Stimulated activated CD4-positive, alpha-beta T cell treated with anti-CD3 and anti-CD28 coated beads, Interleukin-4, amount 100 ng/mL, for 48 hours (primary cell): Measurements from ENCODE around the gene LRRC37B.
A peak's percentile ranks its signal among the peaks of the same experiment; 100 is the strongest.
"Not testable (repeated sequence)": the region's sequence is repeated elsewhere in the genome, so short reads cannot be mapped to it uniquely, and the experiment has no call there.

Experiments
- DNase-seq, 2 donors: peaks; one replicate each; pipeline ENCODE4 v3.0.0-alpha.2; 2020; ENCODE audit warnings: low read depth in 2 of 2

Gene LRRC37B

DNA sequence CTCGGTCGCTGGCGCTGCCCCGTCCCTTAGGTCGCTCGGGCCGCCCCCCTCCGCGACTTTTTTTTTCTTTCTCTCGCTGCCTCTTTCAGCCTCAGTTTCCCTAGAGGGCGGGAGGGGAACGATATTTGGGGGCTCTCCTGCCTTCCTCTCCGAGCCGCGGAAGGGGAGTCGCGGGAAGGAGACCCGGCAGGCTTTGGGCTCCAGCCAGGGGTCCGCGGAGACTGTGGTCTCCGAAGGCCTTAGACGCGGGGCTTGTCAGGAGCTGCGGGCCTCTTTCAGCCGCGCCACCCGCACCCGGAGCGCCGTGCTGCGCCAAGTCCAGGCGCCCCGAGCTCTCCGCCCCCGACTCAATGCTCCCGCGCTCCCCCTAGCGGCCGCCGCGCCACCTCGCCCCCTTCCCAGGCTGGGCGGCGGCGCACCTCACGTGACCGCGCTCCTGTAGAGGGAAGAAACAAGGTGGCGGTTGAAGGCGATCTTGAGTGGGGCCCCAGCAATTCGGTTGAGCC is at the start of gene LRRC37B:
Gene LRRC37B (plus strand): TSS at position 427 of the 506 bp plus-strand sequence. CDS start 14,010 bp downstream, outside the sequence.
- DNase-seq: peak; percentile 84 to 88

DNA sequence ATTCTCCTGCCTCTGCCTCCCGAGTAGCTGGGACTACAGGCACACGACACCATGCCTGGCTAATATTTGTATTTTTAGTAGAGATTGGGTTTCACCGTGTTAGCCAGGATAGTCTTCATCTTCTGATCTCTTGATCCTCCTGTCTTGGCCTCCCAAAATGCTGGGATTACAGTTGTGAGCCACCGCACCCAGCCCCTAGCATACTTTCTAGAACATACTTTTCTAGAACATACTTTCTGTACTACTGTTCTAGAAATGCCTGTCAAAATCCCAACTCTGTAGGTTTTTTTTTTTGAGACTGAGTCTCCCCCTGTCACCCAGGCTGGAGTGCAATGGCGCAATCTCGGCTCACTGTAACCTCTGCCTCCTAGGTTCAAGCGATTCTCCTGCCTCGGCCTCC is 43.1 kb upstream of the LRRC37B start:
- DNase-seq: not testable (repeated sequence)

DNA sequence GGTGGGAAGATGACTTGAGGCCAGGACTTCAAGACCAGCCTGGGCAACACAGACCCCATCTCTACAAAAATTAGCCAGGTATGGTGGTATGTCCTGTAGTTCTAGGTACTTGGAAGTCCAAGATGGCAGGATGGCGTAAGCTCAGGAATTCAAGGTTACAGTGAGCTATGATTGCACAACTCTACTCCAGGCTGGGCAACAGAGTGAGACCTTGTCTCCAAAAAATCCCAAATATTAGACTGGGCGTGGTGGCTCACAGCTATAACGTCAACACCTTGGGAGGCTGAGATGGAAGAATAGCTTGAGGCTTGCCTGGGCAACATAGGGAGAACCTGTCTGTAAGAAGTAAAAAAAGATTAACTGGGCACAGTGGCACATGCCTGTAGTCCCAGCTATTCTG is 39.5 kb upstream of the LRRC37B start:
- DNase-seq: no peak

DNA sequence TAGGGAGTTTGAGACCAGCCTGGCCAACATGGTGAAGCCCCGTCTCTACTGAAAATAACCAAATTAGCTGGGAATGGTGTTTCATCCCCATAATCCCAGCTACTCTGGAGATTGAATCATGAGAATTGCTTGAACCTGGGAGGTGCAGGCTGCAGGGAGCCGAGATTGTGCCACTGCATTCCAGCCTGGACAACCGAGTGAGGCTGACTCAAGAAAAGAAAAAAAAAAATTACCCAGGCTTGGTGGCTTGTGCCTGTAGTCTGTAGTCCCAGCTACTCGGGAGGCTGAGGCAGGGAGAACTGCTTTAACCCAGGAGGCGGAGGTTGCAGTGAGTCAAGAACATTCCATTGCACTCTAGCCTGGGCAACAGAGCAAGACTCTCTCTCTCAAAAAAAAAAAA is 36.8 kb upstream of the LRRC37B start:
- not testable (repeated sequence) for DNase-seq

DNA sequence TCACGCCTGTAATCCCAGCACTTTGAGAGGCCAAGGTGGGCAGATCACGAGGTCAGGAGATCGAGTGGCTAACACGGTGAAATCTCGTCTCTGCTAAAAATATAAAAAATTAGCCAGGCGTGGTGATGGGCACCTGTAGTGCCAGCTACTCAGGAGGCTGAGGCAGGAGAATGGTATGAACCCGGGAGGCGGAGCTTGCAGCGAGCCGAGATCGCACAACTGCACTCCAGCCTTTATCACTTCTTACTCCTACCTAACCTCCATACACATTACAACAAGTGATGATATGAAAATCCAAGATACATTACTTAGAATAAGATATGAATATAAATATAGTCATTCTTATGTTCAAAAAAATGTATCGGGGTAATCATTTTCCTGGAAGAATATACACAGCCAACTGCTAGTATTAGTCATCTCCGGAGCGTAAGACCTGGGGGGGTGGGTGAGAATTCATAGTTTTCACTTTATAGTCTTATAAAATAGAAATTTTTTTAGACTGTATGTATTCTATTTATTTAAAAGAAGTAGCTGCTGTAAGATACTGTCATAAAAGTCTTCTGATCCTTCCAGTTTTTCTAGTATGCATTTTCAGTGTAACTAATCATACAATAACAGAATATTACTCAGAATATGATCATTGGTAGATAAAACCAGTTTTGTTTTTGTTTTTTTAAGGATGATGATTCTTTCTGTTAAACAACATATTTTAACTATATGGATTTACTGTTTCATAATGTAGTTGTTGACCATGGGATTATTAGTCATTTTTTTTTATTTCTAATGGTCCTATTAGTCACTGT is 32.7 kb upstream of the LRRC37B start:
- DNase-seq: not testable (repeated sequence)

DNA sequence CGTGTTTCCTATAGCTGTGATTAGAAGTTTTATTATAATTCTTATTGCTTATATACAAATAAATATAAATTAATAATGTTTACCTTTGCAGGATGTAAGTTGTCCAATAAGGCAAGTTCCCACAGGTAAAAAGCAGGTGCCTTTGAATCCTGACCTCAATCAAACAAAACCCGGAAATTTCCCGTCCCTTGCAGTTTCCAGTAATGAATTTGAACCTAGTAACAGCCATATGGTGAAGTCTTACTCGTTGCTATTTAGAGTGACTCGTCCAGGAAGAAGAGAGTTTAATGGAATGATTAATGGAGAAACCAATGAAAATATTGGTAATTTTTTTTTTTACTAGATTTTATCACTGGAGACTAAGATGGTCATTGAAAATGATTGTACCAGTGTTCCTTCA is 31.8 kb upstream of the LRRC37B start:
- DNase-seq: not testable (repeated sequence)

DNA sequence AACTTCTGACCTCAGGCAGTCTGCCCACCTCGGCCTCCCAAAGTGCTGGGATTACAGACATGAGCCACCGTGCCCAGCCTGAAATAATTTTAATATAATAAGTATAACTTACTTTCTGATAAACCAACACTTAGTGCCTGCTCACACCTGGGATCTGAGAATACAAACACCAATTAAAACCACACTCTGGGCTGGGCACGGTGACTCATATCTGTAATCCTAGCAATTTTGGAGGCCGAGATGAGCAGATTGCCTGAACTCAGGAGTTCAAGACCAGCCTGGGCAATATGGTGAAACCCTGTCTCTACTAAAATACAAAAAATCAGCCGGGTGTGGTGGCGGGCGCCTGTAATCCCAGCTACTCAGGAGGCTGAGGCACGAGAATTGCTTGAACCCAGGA is 15.4 kb upstream of the LRRC37B start:
- DNase-seq: not testable (repeated sequence)

DNA sequence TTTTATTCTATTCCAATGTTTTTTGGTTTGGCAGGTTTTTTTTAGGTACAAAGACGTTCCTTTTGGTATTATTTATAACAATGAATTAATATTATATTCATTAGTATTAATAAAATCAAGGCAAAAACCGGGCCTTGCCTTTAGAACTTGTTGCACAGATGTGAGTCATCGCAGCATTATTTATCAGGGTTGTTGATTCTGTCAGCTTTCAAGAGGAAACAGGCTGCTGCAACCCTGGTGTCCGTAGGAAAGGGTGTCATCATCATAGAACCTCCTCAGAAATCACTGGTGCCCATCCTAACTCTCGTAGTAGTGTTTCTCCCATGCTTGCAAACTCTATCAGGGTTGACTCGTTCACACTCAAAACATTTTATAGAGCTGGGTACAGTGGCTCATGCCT is 10.2 kb upstream of the LRRC37B start:
- no peak for DNase-seq

DNA sequence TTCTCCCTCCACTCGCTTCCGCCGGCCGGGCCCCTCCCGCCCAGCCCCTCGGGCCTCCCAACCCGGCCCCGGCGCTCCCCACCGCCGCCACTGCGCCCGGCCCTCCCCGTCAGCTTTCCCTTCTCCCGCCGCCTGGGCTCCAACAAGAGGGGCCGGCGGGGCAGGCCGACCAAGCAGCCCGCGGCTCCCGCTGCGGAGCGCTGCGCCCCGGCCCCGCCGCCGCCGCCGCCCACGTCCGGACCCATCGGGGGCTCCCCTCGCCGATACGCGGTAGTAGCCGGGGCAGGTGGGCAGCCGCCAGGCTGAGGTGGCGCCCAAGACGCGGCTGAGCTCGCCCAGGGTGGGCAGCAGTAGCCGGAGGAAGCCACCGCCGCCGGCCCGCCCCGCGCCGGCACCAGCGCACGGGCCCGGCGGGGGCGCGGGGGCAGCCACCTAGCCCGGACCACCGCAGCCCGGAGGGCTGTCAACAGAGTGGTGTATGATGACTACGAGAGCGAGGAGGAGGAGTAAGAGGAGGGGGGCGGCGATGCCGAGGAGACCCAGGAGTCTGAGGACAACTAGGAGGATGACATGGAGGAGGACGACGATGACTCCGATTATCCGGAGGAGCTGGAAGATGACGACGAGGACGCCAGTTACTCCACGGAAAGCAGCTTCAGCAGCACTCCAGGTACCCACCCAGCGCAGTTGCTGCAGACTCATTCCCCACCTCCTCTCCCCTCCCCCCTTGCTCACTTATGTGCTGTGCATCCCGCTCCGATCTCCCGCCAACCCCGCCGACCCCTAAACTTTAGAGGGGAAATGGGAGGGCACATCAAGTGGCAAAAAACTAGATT is 498 bp downstream of the LRRC37B start:
- DNase-seq: peak; percentile 30 to 32

DNA sequence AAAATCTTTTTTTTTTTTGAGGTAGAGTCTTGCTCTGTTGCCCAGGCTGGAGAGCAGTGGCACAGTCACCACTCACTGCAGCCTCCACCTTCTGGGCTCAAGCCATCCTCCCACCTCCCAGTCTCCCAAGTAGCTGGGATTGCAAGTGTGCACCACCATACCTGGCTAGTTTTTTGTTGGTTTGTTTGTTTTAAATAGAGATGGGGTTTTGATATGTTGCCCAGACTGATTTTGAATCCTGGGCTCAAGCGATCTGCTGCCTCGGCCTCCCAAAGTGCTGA is 2.0 kb downstream of the LRRC37B start:
- DNase-seq: no peak

DNA sequence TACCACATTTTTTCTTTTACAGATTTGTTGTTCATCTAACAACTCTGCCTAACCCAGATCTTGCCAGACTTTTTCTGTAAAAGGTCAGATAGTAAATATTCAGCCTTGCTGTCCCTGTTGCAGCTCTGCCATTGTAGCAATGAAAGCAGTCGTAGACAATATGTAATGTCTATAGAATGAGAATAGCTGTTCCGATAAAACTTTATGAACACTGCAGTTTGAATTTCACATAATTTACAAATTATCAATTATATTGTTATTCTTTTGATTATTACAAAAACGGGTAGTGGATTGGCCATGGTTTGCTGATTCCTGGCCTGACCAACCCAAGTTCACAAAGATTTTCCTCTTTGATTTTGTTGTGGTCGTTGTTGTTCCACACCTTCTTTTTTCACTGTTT is 2.9 kb downstream of the LRRC37B start:
- DNase-seq: no peak

DNA sequence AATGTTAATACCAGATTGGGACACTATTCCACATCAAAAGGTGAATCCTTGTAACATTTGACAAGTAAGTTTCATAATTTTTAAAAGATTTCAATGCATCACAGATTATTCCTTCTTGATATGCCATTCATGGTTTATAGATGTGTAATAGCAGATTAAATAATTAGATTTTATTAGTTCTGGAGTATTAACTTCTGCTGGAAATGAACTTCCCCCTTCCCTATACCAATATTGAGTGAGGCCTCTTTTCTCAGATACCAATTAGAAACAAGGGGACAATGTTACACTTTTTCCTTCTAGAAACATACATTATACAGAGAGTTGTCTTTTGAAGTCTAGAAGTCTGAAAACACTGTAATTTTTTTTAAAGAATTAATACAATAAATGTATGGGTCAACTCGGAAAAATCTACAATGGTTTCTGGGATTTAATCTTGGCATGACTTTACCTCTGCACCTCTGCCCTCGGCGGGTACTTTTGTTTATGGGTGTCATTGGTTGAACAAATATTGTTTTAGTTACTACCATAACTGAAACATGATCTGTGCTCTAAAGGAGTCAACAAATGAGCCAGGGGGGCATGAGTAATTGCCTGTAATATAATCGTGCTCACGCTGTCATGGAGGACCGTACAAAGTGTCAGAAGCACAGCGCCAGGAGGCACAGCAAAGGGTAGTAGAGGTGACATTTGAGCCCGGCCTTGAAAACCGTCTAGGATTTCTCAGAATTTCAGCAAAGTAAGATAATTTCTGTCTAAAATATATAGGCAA is 8.2 kb downstream of the LRRC37B start:
- no peak for DNase-seq

DNA sequence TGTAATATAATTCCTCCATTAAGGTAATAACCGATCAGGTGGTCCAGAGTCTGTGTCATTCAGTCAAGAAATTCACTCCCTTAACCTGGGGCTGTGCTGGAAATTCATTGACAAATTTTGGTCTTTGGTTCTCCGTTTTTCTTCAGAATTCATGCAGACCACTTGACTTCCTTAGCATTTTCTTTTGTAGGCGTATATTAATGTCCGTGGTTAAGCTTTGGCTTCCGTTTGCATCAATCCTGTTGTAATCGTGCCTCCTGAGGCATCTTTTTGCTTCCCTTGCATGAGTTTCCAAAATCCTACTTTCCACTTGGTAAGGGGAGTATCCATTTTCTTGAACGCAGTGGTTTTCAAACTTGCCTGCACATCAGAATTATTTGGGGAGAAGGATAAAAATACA is 9.0 kb downstream of the LRRC37B start:
- no peak for DNase-seq

DNA sequence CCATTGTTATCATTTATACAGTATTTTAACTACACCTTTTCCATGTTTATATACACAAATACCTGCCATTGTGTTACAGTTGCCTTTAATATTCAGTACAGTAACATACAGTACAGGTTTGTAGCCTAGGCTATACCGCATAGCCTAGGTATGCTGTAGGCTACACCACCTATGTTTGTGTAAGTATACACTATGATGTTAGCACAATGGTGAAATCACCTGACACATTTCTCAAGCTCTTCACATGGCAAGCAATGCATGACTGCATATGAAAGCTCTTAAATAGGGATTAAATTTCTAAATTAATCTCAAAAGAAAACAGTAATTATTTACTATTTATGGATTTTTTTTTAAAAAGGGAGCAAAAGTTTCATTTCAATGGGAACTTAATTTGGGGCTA is 12.0 kb downstream of the LRRC37B start:
- no peak for DNase-seq

DNA sequence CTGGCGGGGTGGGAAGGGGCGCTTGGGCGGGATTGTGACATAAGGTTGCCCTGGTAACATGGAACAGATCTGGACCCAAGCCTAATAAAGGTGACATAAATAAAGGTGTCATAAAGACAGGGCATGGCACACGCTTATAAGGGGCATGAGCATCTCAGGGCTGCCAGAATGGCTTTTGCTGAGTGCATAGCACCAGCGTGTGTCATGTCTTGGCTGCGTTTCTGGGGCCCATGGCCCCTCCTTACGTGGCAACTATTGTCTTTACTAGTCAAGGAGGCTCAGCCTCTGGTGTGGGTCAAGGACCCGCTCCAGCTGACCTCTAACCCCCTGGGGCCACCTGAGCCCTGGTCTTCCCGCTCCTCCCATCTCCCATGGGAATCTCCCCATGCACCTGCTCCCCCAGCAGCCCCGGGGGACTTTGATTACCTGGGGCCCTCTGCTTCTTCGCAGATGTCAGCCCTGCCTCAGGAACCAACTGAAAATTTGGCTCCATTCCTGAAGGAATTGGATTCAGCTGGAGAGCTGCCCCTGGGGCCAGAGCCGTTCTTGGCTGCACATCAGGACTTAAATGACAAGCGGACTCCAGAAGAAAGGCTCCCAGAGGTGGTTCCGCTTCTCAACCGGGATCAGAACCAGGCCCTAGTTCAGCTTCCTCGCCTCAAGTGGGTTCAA is 13.9 kb downstream of the LRRC37B start:
- DNase-seq: no peak

DNA sequence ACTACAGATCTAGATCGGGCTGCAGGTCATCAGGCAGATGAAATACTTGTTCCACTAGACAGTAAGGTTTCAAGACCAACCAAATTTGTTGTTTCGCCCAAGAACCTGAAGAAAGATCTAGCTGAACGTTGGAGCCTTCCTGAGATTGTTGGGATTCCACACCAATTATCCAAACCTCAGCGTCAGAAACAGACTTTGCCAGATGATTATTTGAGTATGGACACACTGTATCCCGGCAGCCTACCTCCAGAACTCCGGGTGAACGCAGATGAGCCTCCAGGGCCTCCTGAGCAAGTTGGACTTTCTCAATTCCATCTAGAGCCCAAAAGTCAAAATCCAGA is 14.4 kb downstream of the LRRC37B start:
- DNase-seq: no peak

DNA sequence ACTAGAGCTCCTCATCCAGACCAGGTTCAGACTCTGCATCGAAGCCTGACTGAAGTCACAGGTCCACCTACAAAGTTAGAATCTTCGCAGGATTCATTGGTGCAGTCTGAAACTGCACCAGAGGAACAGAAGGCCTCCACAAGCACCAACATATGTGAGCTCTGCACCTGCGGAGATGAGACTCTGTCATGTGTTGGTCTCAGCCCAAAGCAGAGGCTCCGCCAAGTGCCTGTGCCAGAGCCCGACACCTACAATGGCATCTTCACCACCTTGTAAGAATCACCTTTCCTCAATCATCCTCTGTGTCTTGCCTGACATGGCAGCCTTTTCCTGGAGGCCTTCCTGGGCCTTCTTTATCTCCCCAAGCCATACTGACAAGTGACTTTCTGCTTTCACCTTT is 15.4 kb downstream of the LRRC37B start:
- not testable (repeated sequence) for DNase-seq

DNA sequence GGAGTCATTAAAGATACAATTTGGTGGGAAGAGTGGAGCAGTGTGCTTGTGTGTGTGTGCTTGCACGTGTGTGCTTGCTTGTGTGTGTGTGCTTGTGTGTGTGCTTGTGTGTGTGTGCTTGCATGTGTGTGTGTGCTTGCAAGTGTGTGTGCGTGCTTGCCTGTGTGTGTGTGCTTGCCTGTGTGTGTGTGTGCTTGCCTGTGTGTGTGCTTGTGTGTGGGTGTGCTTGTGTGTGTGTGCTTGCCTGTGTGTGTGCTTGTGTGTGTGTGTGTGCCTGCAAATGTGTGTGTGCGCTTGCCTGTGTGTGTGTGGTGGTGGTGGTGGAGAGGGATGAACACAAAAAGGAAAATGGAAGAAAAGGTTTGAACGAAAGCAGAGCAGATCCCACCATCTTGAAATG is 20.1 kb downstream of the LRRC37B start:
- DNase-seq: not testable (repeated sequence)

DNA sequence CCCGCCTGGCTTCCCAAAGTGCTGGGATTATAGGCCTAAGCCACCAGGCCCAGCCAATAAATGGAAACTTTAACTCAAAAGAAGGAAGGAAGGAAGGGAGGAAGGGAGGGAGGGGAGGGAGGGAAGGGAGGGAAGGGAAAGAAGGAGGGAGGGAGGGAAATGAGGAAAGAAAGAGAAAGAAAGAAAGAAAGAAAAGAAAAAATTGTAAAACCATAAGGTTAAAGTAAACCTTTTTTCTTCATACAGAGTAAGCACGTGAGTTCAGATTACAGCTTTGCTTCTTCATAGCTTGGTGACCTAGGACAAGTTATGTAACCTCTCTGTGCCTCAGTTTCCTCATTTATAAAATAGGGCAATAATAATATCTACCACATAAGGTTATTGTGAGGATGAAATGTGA is 26.0 kb downstream of the LRRC37B start:
- DNase-seq: no peak

DNA sequence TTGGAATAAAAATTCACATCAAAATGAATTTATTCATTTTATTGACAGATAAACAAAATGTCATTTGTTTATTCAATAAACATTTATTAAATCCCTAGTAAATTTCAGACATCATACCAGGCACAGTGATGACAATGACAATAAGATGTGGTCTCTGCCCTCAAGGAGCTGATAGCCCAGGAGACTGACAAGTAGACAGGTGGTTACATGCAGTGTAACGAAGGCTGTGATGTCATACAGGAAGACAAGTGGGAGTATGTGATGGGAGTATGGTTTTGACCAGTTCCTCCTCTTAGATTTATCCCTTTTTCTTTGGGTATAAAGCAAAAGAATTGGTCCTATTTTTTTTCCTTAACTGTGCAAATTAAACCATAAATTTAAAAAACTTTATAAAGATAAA is 26.6 kb downstream of the LRRC37B start:
- DNase-seq: not testable (repeated sequence)

DNA sequence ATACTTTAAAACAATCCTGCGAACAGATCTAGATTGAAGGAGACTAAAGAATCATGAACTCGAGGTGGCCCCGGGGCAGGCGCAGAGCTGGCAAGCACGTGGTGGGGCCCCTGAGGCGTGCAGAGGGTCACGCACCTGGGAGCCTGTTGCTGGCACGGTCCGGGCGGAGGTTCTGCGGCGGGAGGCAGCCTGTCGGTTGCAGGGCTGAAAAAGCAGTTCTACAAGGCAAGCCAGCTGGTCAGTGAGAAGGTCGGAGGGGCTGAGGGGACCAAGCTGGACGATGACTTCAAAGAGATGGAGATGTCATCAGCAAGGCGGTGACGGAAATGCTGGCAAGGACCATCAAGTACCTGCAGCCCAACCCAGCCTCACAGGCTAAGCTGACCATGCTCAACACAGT is 33.1 kb downstream of the LRRC37B start:
- DNase-seq: not testable (repeated sequence)
